GM12878 (cell line): ENCODE measurements around the gene INO80D. TPM values are rescaled to one million over a fixed set of nuclear protein-coding genes. Genes with fewer than 3 reads are reported as not detected.
A peak's percentile ranks its signal among the peaks of the same experiment; 100 is the strongest.

Source experiments
- ATAC-seq: fragments of 200-7000 bp; cut with Tn5 transposase; 3 replicates; pipeline ENCODE4 v1.9.1; 2020; ENCODE audit warnings: mild to moderate bottlenecking, moderate library complexity
- BruUV-seq: library from RNA; stranded (reverse); fragments of 400-500 nt; replicated peaks from 2 replicates; lab custom pipeline; 2021; lab: Mats Ljungman, UMichigan
- CTCF ChIA-PET: fragments of 300-600 bp; sonication (Branson Sonifier 250); formaldehyde crosslinking; extraction: SDS; loops from one replicate; lab custom pipeline; 2021; ENCODE audit warnings: inconsistent platforms; lab: Yijun Ruan, JAX
- POLR2A ChIA-PET: fragments of 350-600 bp; formaldehyde crosslinking; extraction: SDS; loops from one replicate; lab custom pipeline; 2021; ENCODE audit warnings: inconsistent platforms; lab: Charles Lee
- RAD21 ChIA-PET: fragments of 300-600 bp; sonication (Branson Sonifier 250); formaldehyde crosslinking; loops from one replicate; lab custom pipeline; 2023; ENCODE audit warnings: antibody characterized with exemption; ENCODE audit not compliant: unreplicated experiment; lab: Charles Lee
- SMC1A ChIA-PET: fragments of 300-600 bp; sonication (Branson Sonifier 250); formaldehyde crosslinking; loops from one replicate; lab custom pipeline; 2023; ENCODE audit not compliant: unreplicated experiment, uncharacterized antibody; lab: Charles Lee
- DNase-seq: peaks from one replicate; pipeline ENCODE4 v3.0.0-alpha.2; 2011; ENCODE audit warnings: low read depth, low spot score
- FAIRE-seq: peaks from 3 replicates; lab custom pipeline; 2011; peaks lifted over from hg19 to GRCh38; lab: Jason Lieb, UNC
- H2AFZ ChIP-seq: 2 replicates; pipeline ENCODE4 v1.6.0; 2011; ENCODE audit warnings: low read depth, low read length, control low read depth; ENCODE audit not compliant: control insufficient read depth
- H3K27ac ChIP-seq: 2 replicates; pipeline ENCODE4 v1.5.1; 2011; ENCODE audit warnings: control low read depth; ENCODE audit not compliant: control insufficient read depth, insufficient read depth
- H3K27me3 ChIP-seq, 2 experiments: replicated peaks in 1 of 2; 2 replicates each; pipeline versions ENCODE4 v1.6.0 to v1.6.1; 2011; ENCODE audit warnings: low read length in 1 of 2; ENCODE audit not compliant: control insufficient read depth in 2 of 2, insufficient read depth in 2 of 2
- H3K36me3 ChIP-seq, 2 experiments: 2 replicates each; pipeline ENCODE4 v1.5.1; 2011; ENCODE audit warnings: low read length in 1 of 2; ENCODE audit not compliant: control insufficient read depth in 2 of 2, insufficient read depth in 2 of 2
- H3K4me1 ChIP-seq: 2 replicates; pipeline ENCODE4 v1.6.1; 2011; ENCODE audit warnings: mild to moderate bottlenecking, low read length, moderate library complexity, mixed read lengths; ENCODE audit not compliant: control insufficient read depth, insufficient read depth
- H3K4me2 ChIP-seq: 2 replicates; pipeline ENCODE4 v1.6.0; 2011; ENCODE audit warnings: control low read depth; ENCODE audit not compliant: control insufficient read depth, insufficient read depth
- H3K4me3 ChIP-seq: fragments of 200-600 bp; sonication (generic); 2 replicates; pipeline ENCODE4 v1.5.1; 2016
- H3K79me2 ChIP-seq: 2 replicates; pipeline ENCODE4 v1.6.0; 2011; ENCODE audit warnings: low read length; ENCODE audit not compliant: control insufficient read depth, insufficient read depth
- H3K9ac ChIP-seq: 2 replicates; pipeline ENCODE4 v1.8.0; 2011; ENCODE audit warnings: low read length, control low read depth, mixed read lengths; ENCODE audit not compliant: control insufficient read depth, insufficient read depth
- H3K9me3 ChIP-seq: replicated peaks from 3 replicates; pipeline ENCODE4 v1.5.1; 2011; ENCODE audit warnings: mild to moderate bottlenecking, low read length; ENCODE audit not compliant: control insufficient read depth, insufficient read depth
- H4K20me1 ChIP-seq: 2 replicates; pipeline ENCODE4 v1.6.0; 2011; ENCODE audit not compliant: control insufficient read depth, insufficient read depth
- CBFB ChIP-seq: IDR thresholded peaks from 2 replicates; pipeline ENCODE4 v1.6.1; 2016; ENCODE audit warnings: antibody characterized with exemption, low read depth
- CREM ChIP-seq: IDR thresholded peaks from 2 replicates; pipeline ENCODE4 v1.6.1; 2014; ENCODE audit warnings: antibody characterized with exemption, low read depth
- E2F4 ChIP-seq: IDR thresholded peaks from 2 replicates; pipeline ENCODE4 v1.6.1; 2012; ENCODE audit warnings: low read depth, low read length, improper control_type of control experiment
- EZH2 ChIP-seq: IDR thresholded peaks from 2 replicates; pipeline ENCODE4 v1.6.1; 2012; ENCODE audit warnings: low read depth, mild to moderate bottlenecking, control low read depth, inconsistent platforms, low read length, borderline replicate concordance; ENCODE audit not compliant: control insufficient read depth
- FOXK2 ChIP-seq: fragments of 450-650 bp; IDR thresholded peaks from 2 replicates; pipeline ENCODE4 v1.6.1; 2017; ENCODE audit warnings: mild to moderate bottlenecking, moderate library complexity
- IRF4 ChIP-seq: IDR thresholded peaks from 2 replicates; pipeline ENCODE4 v1.6.1; 2011; ENCODE audit warnings: low read depth, low read length
- NR2C1 ChIP-seq: fragments of 450-650 bp; IDR thresholded peaks from 2 replicates; pipeline ENCODE4 v1.6.1; 2017; ENCODE audit warnings: antibody characterized with exemption, mild to moderate bottlenecking, moderate library complexity
- NR2F1 ChIP-seq: fragments of 450-650 bp; conservative IDR thresholded peaks from 2 replicates; pipeline ENCODE4 v1.6.1; 2017; ENCODE audit warnings: mild to moderate bottlenecking
- PML ChIP-seq: IDR thresholded peaks from 2 replicates; pipeline ENCODE4 v1.6.1; 2012; ENCODE audit warnings: low read length, inconsistent platforms
- POLR2A ChIP-seq: IDR thresholded peaks from 2 replicates; pipeline ENCODE4 v1.6.1; 2011; ENCODE audit warnings: low read depth, mild to moderate bottlenecking, low read length
- REST ChIP-seq: IDR thresholded peaks from 2 replicates; pipeline ENCODE4 v1.6.1; 2012; ENCODE audit warnings: mild to moderate bottlenecking, low read depth, low read length
- RUNX3 ChIP-seq: IDR thresholded peaks from 2 replicates; pipeline ENCODE4 v1.6.1; 2012; ENCODE audit warnings: low read length, inconsistent platforms
- TARDBP ChIP-seq: IDR thresholded peaks from 2 replicates; pipeline ENCODE4 v1.6.1; 2016; ENCODE audit warnings: borderline replicate concordance
- TCF7 ChIP-seq: IDR thresholded peaks from 2 replicates; pipeline ENCODE4 v1.6.1; 2014; ENCODE audit warnings: antibody characterized with exemption, borderline replicate concordance
- WRNIP1 ChIP-seq: IDR thresholded peaks from 2 replicates; pipeline ENCODE4 v1.6.1; 2011; ENCODE audit warnings: low read depth, low read length, improper control_type of control experiment, borderline replicate concordance
- ZNF384 ChIP-seq: IDR thresholded peaks from 2 replicates; pipeline ENCODE4 v1.6.1; 2012; ENCODE audit warnings: low read depth, mild to moderate bottlenecking, low read length, improper control_type of control experiment, borderline replicate concordance
- ZNF592 ChIP-seq: fragments of 450-650 bp; IDR thresholded peaks from 2 replicates; pipeline ENCODE4 v1.6.1; 2017; ENCODE audit warnings: mild to moderate bottlenecking, moderate library complexity
- WGBS: methylation state at CpG from one replicate; pipeline ENCODE4 v1.1.6; 2016; ENCODE audit warnings: low lambda C conversion rate; ENCODE audit not compliant: insufficient replicate concordance, insufficient coverage; ENCODE audit errors: missing lambda C conversion rate; 5-methylcytosine and 5-hydroxymethylcytosine counted together
- in situ Hi-C: fragments of 300-500 bp; cut with MboI; formaldehyde crosslinking; loops from 9 replicates; pipeline ENCODE4 v1.14.3; 2018; ENCODE audit warnings: mixed read lengths
- intact Hi-C: fragments of 100-400 bp; cut with micrococcal nuclease; formaldehyde crosslinking; loops from one replicate; pipeline ENCODE4 v1.14.2; 2022; ENCODE audit not compliant: unreplicated experiment
- polyA plus RNA-seq, 11 experiments: library from polyadenylated mRNA; depleted of rRNA in 4 of 11; unstranded in 6 of 11; stranded (reverse) in 5 of 11; fragments of >200 nt; fragmentation: Nextera tagmentation in 4 of 11; fragmentation: Illumina TruSeq in 1 of 11; extraction: Ambion mirVana in 4 of 11; extraction: Trizol in 1 of 11; gene quantifications; 1 replicate in 1 of 11; 2 replicates in 10 of 11; pipeline versions ENCODE4 v1.2.1 to v1.2.3, GENCODE V29; 2011 to 2016; ENCODE audit warnings: inconsistent platforms in 2 of 11, missing spikeins in 2 of 11, low read depth in 1 of 11
- total RNA-seq, 4 experiments: library from RNA; depleted of rRNA in 3 of 4; stranded (reverse); fragments of >200 nt in 3 of 4; fragmentation: Illumina TruSeq in 1 of 4; extraction: Trizol in 1 of 4; gene quantifications; 2 replicates each; pipeline versions ENCODE4 v1.2.1 to v1.2.3, GENCODE V29; 2013 to 2021

Gene INO80D
- total and polyA plus RNA-seq, 10 of the 15 experiments (the other 5 are each of a cell fraction or from before 2014, with no cell fraction given) = 0.73 to 16.3 (median 4.7) TPM

GRCh38 chr2:206064077-206064476 is 21.9 kb downstream of the INO80D start (continued):
- TF ChIP-seq ZNF592 = no peak
- no peak for TF ChIP-seq RUNX3
- TF ChIP-seq PML = no peak

GRCh38 chr2:206063635-206064034 is 22.3 kb downstream of the INO80D start:
- Histone ChIP-seq H3K4me3 (no peak overlapping the region), H3K9me3 (peaks cover 1% of the 10 kb centered on the region; the same call in 1 of the 3 replicates), H3K9ac (no peak overlapping the region), H3K36me3 (peaks cover 0 to 10% of the 10 kb centered on the region in 2 experiments; a peak in 2 of 4 replicates), H3K4me2 (no peak overlapping the region), H3K4me1 (peaks cover 4% of the 10 kb centered on the region; the same call in 1 of the 2 replicates), H3K27ac (no peak overlapping the region), H3K27me3 (no peaks in the 10 kb centered on the region), H2AFZ (no peak overlapping the region), H3K79me2 (peaks cover 16% of the 10 kb centered on the region), H4K20me1 (no peaks in the 10 kb centered on the region)
- DNase-seq = no peak
- in situ Hi-C loops = no loop called here
- SMC1A ChIA-PET = interaction anchor here (1.0 kb wide), 1 partner anchor 37 kb away, joined by 3 read pairs; no protein-coding TSS in a partner anchor
- CTCF ChIA-PET = no interaction called here
- FAIRE-seq = no peak
- RAD21 ChIA-PET = interaction anchor here (1.5 kb wide), 1 partner anchor 14 kb away, joined by 4 read pairs; no protein-coding TSS in a partner anchor
- POLR2A ChIA-PET = no interaction called here
- BruUV-seq = TSS peak; percentile 25
- intact Hi-C loops = no loop called here
- ATAC-seq = no peak
- WGBS = 100% methylated on average over 1 of the region's 1 CpG
- no peak for TF ChIP-seq ZNF384
- no peak for TF ChIP-seq POLR2A
- no peak for TF ChIP-seq IRF4
- TF ChIP-seq CBFB = no peak
- no peak for TF ChIP-seq CREM
- TF ChIP-seq NR2F1 = no peak
- TF ChIP-seq FOXK2 = no peak
- TF ChIP-seq WRNIP1 = no peak
- TF ChIP-seq EZH2 = no peak
- TF ChIP-seq REST = no peak
- TF ChIP-seq NR2C1 = no peak
- TF ChIP-seq TARDBP = no peak
- no peak for TF ChIP-seq E2F4
- no peak for TF ChIP-seq TCF7
